ENCODE measurements around the gene CCDC12.

CCDC12 gene

GRCh38 chr3:46935168-46935858 is 41.2 kb downstream of the CCDC12 start:
- no peak for DNase-seq

GRCh38 chr3:46934498-46935167 is 41.9 kb downstream of the CCDC12 start:
- DNase-seq = no peak

GRCh38 chr3:46934072-46934471 is 42.5 kb downstream of the CCDC12 start:
- no peak for DNase-seq

- no peak for DNase-seq
Observed at GRCh38 chr3:46933261-46933660, 43.3 kb downstream of the CCDC12 start.

- no peak for DNase-seq
Observed at GRCh38 chr3:46932455-46933225, 43.9 kb downstream of the CCDC12 start.

GRCh38 chr3:46931631-46932331 is 44.8 kb downstream of the CCDC12 start:
- DNase-seq = no peak

- no peak for DNase-seq
Observed at GRCh38 chr3:46930945-46931403, 45.6 kb downstream of the CCDC12 start.

GRCh38 chr3:46930166-46930944 is 46.2 kb downstream of the CCDC12 start:
- DNase-seq = no peak

- no peak for DNase-seq
Observed at GRCh38 chr3:46929324-46929723, 47.2 kb downstream of the CCDC12 start.

- no peak for DNase-seq
Observed at GRCh38 chr3:46928282-46928681, 48.3 kb downstream of the CCDC12 start.

GRCh38 chr3:46927718-46928073 is 48.8 kb downstream of the CCDC12 start:
- no peak for DNase-seq

- no peak for DNase-seq
Observed at GRCh38 chr3:46926871-46927717, 49.5 kb downstream of the CCDC12 start.

- no peak for DNase-seq
Observed at GRCh38 chr3:46926447-46926846, 50.1 kb downstream of the CCDC12 start.

- DNase-seq = no peak
Observed at GRCh38 chr3:46926039-46926438, 50.5 kb downstream of the CCDC12 start.

GRCh38 chr3:46925585-46925934 is 51.0 kb downstream of the CCDC12 start:
- no peak for DNase-seq

GRCh38 chr3:46924921-46925584 is 51.5 kb downstream of the CCDC12 start:
- no peak for DNase-seq

GRCh38 chr3:46923559-46924350 is 52.8 kb downstream of the CCDC12 start:
- DNase-seq = peak; percentile 7

- no peak for DNase-seq
Observed at GRCh38 chr3:46922871-46923558, 53.5 kb downstream of the CCDC12 start.

- DNase-seq = no peak
Observed at GRCh38 chr3:46922426-46922825, 54.1 kb downstream of the CCDC12 start.
